A673 (cell line): ENCODE results near the gene UNC79.

Experiments used
- EZH2 ChIP-seq: fragments of 200-600 bp; sonication (generic); IDR thresholded peaks from 2 replicates; pipeline ENCODE4 v1.6.1; 2017; ENCODE audit warnings: borderline replicate concordance, low read depth, mild to moderate bottlenecking, mixed read lengths, antibody characterized with exemption, low read length; ENCODE audit not compliant: poor library complexity, severe bottlenecking
- TF ChIP-seq, protein P1 (sequence below): fragments of 300-800, 200-600 bp; sonication (generic); conservative IDR thresholded peaks from 2 replicates; pipeline ENCODE4 v1.5.1; 2017; ENCODE audit warnings: low read depth, mild to moderate bottlenecking, antibody characterized with exemption, low read length, moderate library complexity, mixed read lengths

DNA sequence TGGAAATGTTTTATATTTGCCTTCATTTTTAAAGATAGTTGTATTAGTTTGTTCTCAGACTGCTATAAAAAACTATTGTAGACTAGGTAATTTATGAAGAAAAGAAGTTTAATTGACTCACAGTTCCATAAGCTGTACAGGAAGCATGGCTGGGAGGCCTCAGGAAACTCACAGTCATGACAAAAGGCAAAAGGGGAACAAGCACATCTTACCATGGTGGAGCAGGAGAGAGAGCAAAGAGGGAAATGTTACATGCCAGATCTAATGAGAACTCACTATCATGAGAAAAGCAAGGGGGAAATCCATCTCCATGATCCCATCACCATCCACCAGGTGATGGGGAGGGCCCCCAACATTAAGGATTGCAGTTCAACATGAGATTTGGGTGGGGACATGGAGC, 35.5 kb upstream of the UNC79 start:
- TF ChIP-seq, protein P1, sequence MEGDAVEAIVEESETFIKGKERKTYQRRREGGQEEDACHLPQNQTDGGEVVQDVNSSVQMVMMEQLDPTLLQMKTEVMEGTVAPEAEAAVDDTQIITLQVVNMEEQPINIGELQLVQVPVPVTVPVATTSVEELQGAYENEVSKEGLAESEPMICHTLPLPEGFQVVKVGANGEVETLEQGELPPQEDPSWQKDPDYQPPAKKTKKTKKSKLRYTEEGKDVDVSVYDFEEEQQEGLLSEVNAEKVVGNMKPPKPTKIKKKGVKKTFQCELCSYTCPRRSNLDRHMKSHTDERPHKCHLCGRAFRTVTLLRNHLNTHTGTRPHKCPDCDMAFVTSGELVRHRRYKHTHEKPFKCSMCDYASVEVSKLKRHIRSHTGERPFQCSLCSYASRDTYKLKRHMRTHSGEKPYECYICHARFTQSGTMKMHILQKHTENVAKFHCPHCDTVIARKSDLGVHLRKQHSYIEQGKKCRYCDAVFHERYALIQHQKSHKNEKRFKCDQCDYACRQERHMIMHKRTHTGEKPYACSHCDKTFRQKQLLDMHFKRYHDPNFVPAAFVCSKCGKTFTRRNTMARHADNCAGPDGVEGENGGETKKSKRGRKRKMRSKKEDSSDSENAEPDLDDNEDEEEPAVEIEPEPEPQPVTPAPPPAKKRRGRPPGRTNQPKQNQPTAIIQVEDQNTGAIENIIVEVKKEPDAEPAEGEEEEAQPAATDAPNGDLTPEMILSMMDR, result no peak
- TF ChIP-seq EZH2, result no peak
